ENCODE measurements around the gene HOMER1.

HOMER1 gene

DNA sequence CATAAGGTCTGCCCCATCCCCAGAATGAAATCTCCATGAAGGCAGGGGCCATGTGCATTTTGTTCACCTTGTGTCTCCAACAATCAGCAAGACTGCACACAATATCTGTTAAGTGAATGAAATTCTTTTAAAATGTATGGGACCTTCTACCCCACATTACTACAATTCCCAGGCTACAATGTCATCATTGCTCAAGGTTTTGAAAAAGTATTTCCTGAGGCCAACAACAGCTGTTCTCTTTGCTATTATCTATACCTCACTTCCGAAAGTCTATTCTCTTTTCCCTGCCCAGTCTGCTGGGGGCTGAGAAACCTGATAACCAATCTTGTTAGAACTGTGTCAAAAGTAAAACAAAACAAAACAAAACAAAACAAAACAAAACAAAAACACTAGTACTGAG lies 29.2 kb downstream of the HOMER1 start:
- Histone ChIP-seq H3K4me3 (ENCODE audit: low read depth, low read length) (no peak overlapping the region), H3K27me3 (ENCODE audit: control insufficient read depth, insufficient read depth, low read length) (no peaks in the 10 kb centered on the region), H3K9me3 (ENCODE audit: control insufficient read depth, insufficient read depth, low read length) (no peaks in the 10 kb centered on the region), H3K9ac (ENCODE audit: low read depth, low read length) (no peak overlapping the region), H3K36me3 (ENCODE audit: control insufficient read depth, insufficient read depth, low read length) (no peaks in the 10 kb centered on the region), H3K4me1 (ENCODE audit: control insufficient read depth, insufficient read depth, low read length) (no peaks in the 10 kb centered on the region)

DNA sequence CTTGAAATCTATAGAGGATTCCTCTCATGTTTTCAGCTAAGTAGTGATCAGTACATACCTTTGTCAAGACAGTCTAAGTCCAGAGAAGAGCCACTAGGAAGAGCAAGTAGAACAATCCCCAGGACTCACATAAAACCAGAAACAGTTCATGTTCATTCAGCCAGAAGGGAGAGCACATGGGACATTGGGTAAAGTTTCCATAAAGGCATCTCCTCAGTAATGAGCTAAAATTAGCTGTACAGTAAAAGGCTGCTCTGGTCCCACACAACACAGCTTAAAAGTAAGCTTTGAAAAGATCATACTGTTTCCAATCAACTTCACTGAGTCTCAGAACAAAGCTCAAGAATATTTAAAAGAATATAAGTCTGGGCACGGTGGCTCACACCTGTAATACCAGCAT lies 32.4 kb downstream of the HOMER1 start:
- H3K4me1 ChIP-seq (ENCODE audit: control insufficient read depth, insufficient read depth, low read length): peaks cover 8% of the 10 kb centered on the region
- H3K9me3 ChIP-seq (ENCODE audit: control insufficient read depth, insufficient read depth, low read length): no peaks in the 10 kb centered on the region
- no peaks in the 10 kb centered on the region for H3K36me3 ChIP-seq (ENCODE audit: control insufficient read depth, insufficient read depth, low read length)
- H3K27me3 ChIP-seq (ENCODE audit: control insufficient read depth, insufficient read depth, low read length): no peaks in the 10 kb centered on the region
- H3K4me3 ChIP-seq (ENCODE audit: low read depth, low read length): no peak overlapping the region
- no peak overlapping the region for H3K9ac ChIP-seq (ENCODE audit: low read depth, low read length)

DNA sequence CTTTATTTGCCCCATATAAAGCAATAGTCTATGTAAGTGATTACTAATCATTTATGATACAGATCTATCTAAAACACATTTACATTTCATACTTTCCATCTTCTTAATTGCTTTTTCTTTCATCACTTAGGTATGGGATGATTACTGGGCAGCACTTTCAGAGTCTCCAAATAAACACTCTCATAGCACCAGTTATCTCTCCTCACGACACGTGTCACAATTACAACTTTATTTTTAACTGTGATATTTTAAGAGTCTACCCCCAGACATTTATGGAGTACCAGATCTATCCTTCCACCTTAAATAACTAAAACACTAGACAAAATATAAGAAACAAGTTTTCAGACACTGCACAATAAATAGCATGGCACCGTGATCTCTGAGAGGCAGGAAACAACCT lies 32.9 kb downstream of the HOMER1 start:
- no peaks in the 10 kb centered on the region for H3K9me3 ChIP-seq (ENCODE audit: control insufficient read depth, insufficient read depth, low read length)

DNA sequence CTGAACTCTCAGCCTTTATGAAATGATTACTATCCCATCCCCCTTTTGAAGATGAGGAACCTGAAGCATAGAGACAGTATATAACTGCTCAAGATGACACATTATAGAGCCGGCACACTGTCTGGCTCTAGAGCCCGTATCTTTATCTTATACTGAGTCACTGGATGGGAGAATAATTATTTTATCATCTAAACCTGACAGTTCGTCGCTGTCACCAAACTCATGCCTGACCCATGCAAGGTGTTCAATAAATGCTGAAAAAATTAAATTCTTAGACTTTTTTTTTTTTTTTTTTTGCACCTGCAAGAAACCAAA lies 38.8 kb downstream of the HOMER1 start:
- H3K4me1 ChIP-seq (ENCODE audit: control insufficient read depth, insufficient read depth, low read length): peaks cover 19% of the 10 kb centered on the region
- H3K27me3 ChIP-seq (ENCODE audit: control insufficient read depth, insufficient read depth, low read length): no peaks in the 10 kb centered on the region
- no peaks in the 10 kb centered on the region for H3K36me3 ChIP-seq (ENCODE audit: control insufficient read depth, insufficient read depth, low read length)
- no peak overlapping the region for H3K9ac ChIP-seq (ENCODE audit: low read depth, low read length)
- H3K9me3 ChIP-seq (ENCODE audit: control insufficient read depth, insufficient read depth, low read length): no peaks in the 10 kb centered on the region
- H3K4me3 ChIP-seq (ENCODE audit: low read depth, low read length): no peak overlapping the region

More for the DNA sequence above, 32.9 kb downstream of the HOMER1 start:
- no peak overlapping the region for H3K9ac ChIP-seq (ENCODE audit: low read depth, low read length)
- H3K36me3 ChIP-seq (ENCODE audit: control insufficient read depth, insufficient read depth, low read length): no peaks in the 10 kb centered on the region
- peaks cover 8% of the 10 kb centered on the region for H3K4me1 ChIP-seq (ENCODE audit: control insufficient read depth, insufficient read depth, low read length)
- no peaks in the 10 kb centered on the region for H3K27me3 ChIP-seq (ENCODE audit: control insufficient read depth, insufficient read depth, low read length)
- no peak overlapping the region for H3K4me3 ChIP-seq (ENCODE audit: low read depth, low read length)

DNA sequence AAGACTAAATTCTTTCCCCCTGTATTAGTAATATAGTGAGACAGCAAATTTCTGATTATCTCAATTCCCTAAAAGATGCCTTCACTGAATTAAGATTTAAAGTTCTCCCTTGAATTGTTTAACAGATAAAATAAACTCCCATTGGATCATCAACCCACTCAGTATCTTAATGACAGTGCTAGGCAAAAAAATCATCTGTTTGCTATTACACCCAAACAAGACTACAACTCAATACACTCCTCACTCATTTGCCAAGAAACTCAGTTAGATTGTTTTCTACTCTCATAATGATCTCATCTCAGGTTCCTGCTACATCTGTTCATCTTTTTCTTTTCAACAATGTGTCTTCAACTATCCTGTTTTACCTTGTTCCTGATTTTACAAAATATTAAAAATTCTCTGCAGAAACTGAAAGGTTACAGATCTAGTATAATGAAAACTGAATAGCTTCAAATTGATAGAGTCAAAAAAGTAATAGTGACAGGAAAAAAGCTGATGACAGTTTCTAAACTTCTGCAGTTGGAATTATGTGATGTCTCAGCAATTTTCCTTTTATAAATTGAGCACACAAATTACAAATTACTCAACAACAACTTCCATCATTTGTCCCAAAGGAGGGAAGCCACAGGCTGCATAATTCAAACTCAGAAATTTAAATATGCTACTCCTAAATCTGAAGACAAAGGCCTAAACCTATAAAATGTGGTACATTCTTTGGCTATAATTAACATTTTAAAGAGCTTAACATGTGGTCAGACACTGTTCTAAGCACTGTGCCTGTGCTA lies 39.4 kb downstream of the HOMER1 start:
- Histone ChIP-seq H3K27me3 (ENCODE audit: control insufficient read depth, insufficient read depth, low read length) (no peaks in the 10 kb centered on the region), H3K4me3 (ENCODE audit: low read depth, low read length) (no peak overlapping the region), H3K36me3 (ENCODE audit: control insufficient read depth, insufficient read depth, low read length) (no peaks in the 10 kb centered on the region), H3K9me3 (ENCODE audit: control insufficient read depth, insufficient read depth, low read length) (no peaks in the 10 kb centered on the region), H3K9ac (ENCODE audit: low read depth, low read length) (no peak overlapping the region), H3K4me1 (ENCODE audit: control insufficient read depth, insufficient read depth, low read length) (peaks cover 19% of the 10 kb centered on the region)

DNA sequence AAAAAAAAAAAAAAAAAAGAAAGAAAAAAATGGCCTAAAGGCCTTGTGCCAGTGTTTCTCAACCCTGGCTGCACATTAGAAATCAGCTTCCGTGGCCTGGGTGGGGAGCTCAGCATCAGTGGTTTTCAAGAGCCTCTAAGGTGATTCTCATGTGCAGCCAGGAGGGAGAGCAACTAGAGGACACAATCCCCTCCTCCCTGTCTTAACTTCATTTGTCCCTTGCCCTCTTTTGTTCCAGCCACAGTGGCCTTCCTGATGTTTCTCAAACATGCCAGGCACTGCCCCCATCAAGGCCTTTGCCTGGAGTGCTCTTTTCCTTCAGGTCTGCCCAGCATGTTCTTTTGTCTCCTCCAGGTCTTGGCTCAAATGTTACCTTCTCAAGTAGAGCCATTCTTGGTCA lies 42.4 kb downstream of the HOMER1 start:
- H3K27me3 ChIP-seq (ENCODE audit: control insufficient read depth, insufficient read depth, low read length): no peaks in the 10 kb centered on the region
- H3K4me3 ChIP-seq (ENCODE audit: low read depth, low read length): no peak overlapping the region
- no peaks in the 10 kb centered on the region for H3K9me3 ChIP-seq (ENCODE audit: control insufficient read depth, insufficient read depth, low read length)
- peaks cover 11% of the 10 kb centered on the region for H3K4me1 ChIP-seq (ENCODE audit: control insufficient read depth, insufficient read depth, low read length)
- no peak overlapping the region for H3K9ac ChIP-seq (ENCODE audit: low read depth, low read length)
- no peaks in the 10 kb centered on the region for H3K36me3 ChIP-seq (ENCODE audit: control insufficient read depth, insufficient read depth, low read length)

DNA sequence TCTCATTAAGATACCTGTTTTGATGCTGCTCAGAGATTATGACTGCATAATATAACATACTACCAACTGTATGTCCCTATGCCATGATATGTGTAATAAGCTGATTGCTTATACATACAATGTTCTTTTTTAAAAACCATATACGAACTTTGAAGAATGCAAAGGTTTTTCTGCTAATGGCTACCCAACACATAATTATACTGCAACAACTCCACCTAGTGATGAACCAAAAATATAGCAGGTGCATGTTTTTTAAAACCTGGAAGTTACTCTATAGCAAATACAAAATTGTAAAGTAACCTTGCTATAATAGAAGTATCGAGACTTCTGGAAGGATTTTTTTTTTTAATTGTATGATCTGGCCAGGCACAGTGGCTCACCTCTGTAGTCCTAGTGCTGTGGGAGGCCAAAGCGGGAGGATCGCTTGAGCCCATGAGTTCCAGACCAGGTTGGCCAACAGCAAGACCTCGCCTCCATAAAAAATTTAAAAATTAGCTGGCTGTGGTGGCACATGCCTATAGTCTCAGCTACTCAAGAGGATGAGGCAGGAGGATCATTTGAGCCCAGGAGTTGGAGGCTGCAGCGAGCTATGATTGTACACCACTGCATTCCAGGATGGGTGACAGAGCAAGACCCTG lies 49.1 kb downstream of the HOMER1 start:
- H3K36me3 ChIP-seq (ENCODE audit: control insufficient read depth, insufficient read depth, low read length): no peaks in the 10 kb centered on the region

DNA sequence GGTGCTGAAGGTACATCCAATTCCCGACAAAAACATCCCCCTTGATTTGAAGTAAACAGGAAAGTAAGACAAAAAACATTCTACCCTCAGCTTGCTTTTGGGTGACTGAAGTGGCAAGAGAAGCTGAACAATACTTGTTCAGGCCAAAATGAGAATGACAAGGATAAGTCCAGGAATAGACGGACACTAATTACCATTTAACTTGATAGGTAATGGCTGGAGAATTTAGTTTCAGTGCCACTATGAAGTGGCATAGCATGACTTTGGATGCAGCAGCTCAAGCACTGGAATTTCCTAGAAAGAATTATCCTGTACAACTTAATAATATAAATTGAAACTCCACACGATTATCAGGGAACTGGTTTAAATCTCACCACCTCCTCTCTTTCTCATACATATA lies 49.7 kb downstream of the HOMER1 start:
- Histone ChIP-seq H3K9me3 (ENCODE audit: control insufficient read depth, insufficient read depth, low read length) (no peaks in the 10 kb centered on the region), H3K4me3 (ENCODE audit: low read depth, low read length) (no peak overlapping the region), H3K4me1 (ENCODE audit: control insufficient read depth, insufficient read depth, low read length) (peaks cover 18% of the 10 kb centered on the region), H3K36me3 (ENCODE audit: control insufficient read depth, insufficient read depth, low read length) (no peaks in the 10 kb centered on the region), H3K9ac (ENCODE audit: low read depth, low read length) (no peak overlapping the region), H3K27me3 (ENCODE audit: control insufficient read depth, insufficient read depth, low read length) (no peaks in the 10 kb centered on the region)

More for the DNA sequence above, 49.1 kb downstream of the HOMER1 start:
- H3K9me3 ChIP-seq (ENCODE audit: control insufficient read depth, insufficient read depth, low read length): no peaks in the 10 kb centered on the region
- H3K4me3 ChIP-seq (ENCODE audit: low read depth, low read length): no peak overlapping the region
- peaks cover 18% of the 10 kb centered on the region for H3K4me1 ChIP-seq (ENCODE audit: control insufficient read depth, insufficient read depth, low read length)
- H3K9ac ChIP-seq (ENCODE audit: low read depth, low read length): no peak overlapping the region
- H3K27me3 ChIP-seq (ENCODE audit: control insufficient read depth, insufficient read depth, low read length): no peaks in the 10 kb centered on the region

DNA sequence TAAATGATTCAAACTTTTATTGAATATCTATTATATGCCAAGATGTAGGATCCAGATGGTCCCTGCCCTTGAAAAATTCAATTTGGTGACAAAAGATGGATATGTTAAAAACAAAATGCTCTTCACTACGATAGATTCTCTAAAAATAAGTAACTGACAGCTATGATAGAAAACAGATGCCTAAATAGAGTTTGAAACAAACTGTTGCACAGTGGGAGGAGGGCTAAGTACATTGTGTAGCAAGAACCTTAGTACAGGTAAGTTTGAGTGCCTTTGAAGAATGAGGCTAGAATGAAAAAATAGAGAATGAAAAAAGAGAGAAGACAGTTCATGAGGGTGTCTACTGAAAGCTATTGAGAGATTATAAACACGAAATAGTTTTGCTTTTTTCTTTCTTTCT lies 54.3 kb downstream of the HOMER1 start:
- Histone ChIP-seq H3K27me3 (ENCODE audit: control insufficient read depth, insufficient read depth, low read length) (no peaks in the 10 kb centered on the region), H3K36me3 (ENCODE audit: control insufficient read depth, insufficient read depth, low read length) (no peaks in the 10 kb centered on the region), H3K4me3 (ENCODE audit: low read depth, low read length) (no peak overlapping the region), H3K4me1 (ENCODE audit: control insufficient read depth, insufficient read depth, low read length) (peaks cover 17% of the 10 kb centered on the region), H3K9me3 (ENCODE audit: control insufficient read depth, insufficient read depth, low read length) (no peaks in the 10 kb centered on the region), H3K9ac (ENCODE audit: low read depth, low read length) (no peak overlapping the region)

DNA sequence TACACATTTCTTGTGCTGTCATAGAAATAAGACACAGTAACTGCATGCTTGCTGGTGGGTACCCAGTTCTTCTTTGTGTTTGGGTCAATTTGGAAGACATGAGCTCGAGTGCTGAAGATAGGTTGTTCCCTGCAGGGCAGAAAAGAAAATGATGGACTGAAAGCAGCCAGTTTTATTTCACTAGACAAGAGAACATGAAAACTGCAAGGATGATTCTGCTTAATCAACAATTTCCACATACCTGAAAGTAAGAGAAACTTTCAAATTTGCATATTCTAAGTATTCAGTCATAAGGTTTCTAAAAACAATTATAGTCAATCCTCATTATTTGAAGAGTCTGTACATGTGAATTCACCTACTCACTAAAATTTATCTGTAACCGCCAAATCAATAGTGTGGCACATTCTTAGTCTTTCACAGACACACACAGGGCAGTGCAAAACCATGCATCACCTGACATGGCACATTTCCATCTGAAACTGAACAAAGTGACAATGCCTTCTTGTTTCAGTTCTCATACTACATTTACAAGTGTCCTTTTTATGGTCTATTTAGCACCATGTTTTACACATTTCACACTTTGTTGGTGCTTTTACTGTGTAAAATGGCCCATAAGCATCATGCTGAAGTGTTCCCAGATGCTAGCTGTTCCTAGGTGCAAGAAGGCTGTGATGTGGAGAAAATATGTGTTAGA lies 56.9 kb downstream of the HOMER1 start:
- no peaks in the 10 kb centered on the region for H3K9me3 ChIP-seq (ENCODE audit: control insufficient read depth, insufficient read depth, low read length)
- H3K9ac ChIP-seq (ENCODE audit: low read depth, low read length): no peak overlapping the region
- H3K27me3 ChIP-seq (ENCODE audit: control insufficient read depth, insufficient read depth, low read length): no peaks in the 10 kb centered on the region

DNA sequence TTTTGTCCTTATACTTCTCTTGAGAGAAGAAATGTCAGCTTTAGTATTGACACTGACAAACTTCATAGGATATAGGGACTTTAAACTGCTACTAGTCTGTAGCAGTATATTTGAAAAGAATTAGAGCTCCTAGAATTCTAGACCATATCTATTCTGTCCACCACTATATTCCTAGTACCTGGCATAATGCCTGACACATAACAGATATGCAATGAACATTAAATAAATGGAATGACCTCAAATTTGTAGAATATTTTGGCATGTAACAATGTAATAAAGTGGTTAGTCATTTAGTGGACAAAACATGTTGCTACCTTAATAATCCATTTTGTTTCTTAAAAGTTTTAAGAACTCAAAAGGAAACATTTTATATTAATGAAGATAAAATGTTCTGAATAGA lies 57.5 kb downstream of the HOMER1 start:
- Histone ChIP-seq H3K9ac (ENCODE audit: low read depth, low read length) (no peak overlapping the region), H3K4me3 (ENCODE audit: low read depth, low read length) (no peak overlapping the region), H3K36me3 (ENCODE audit: control insufficient read depth, insufficient read depth, low read length) (no peaks in the 10 kb centered on the region)

More for the DNA sequence above, 56.9 kb downstream of the HOMER1 start:
- no peaks in the 10 kb centered on the region for H3K36me3 ChIP-seq (ENCODE audit: control insufficient read depth, insufficient read depth, low read length)
- no peaks in the 10 kb centered on the region for H3K4me1 ChIP-seq (ENCODE audit: control insufficient read depth, insufficient read depth, low read length)
- H3K4me3 ChIP-seq (ENCODE audit: low read depth, low read length): no peak overlapping the region

DNA sequence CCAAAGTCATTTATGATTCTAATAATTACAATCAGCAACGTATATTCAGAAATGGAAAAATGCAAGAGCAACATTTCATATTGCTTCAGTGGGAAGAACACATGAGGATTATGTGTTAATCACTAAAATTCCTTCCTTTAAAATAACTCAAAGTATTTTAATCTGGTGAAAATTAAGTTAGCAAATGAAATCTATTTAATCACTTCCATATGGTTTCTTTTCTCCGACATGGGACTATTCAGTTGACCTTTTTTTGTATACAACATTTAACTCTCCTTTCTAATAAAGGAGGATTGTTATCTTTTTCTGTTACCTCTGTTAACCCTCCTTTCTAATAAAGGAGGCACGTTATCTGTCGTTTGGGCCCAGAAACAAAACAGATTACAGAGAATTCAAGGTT lies 59.9 kb downstream of the HOMER1 start:
- Histone ChIP-seq H3K9ac (ENCODE audit: low read depth, low read length) (no peak overlapping the region), H3K36me3 (ENCODE audit: control insufficient read depth, insufficient read depth, low read length) (no peaks in the 10 kb centered on the region), H3K4me3 (ENCODE audit: low read depth, low read length) (no peak overlapping the region), H3K27me3 (ENCODE audit: control insufficient read depth, insufficient read depth, low read length) (no peaks in the 10 kb centered on the region), H3K9me3 (ENCODE audit: control insufficient read depth, insufficient read depth, low read length) (no peaks in the 10 kb centered on the region), H3K4me1 (ENCODE audit: control insufficient read depth, insufficient read depth, low read length) (no peaks in the 10 kb centered on the region)

More for the DNA sequence above, 57.5 kb downstream of the HOMER1 start:
- H3K27me3 ChIP-seq (ENCODE audit: control insufficient read depth, insufficient read depth, low read length): no peaks in the 10 kb centered on the region
- H3K9me3 ChIP-seq (ENCODE audit: control insufficient read depth, insufficient read depth, low read length): no peaks in the 10 kb centered on the region
- H3K4me1 ChIP-seq (ENCODE audit: control insufficient read depth, insufficient read depth, low read length): no peaks in the 10 kb centered on the region

Data from iPS-15b (cell line).